EL (cell line): ENCODE data around the gene CCSER1.
"Not testable (repeated sequence)": the region's sequence is repeated elsewhere in the genome, so short reads cannot be mapped to it uniquely, and the experiment has no call there.

Source experiments
- DNase-seq: peaks from one replicate; pipeline ENCODE4 v3.0.0-alpha.2; 2016

Gene CCSER1

DNA sequence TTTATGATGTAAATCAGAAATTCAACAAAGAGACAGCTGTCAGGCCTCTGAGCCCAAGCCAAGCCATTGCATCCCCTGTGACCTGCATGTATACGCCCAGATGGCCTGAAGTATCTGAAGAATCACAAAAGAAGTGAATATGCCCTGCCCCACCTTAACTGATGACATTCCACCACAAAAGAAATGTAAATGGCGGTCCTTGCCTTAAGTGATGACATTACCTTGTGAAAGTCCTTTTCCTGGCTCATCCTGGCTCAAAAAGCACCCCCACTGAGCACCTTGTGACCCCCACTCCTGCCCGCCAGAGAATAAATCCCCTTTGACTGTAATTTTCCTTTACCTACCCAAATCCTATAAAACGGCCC is 1496.4 kb downstream of the CCSER1 start:
- not testable (repeated sequence) for DNase-seq

GRCh38 chr4:91630054-91630453 is 1502.9 kb downstream of the CCSER1 start:
- DNase-seq: no peak

GRCh38 chr4:91630764-91631163 is 1503.6 kb downstream of the CCSER1 start:
- no peak for DNase-seq

GRCh38 chr4:91631335-91631734 is 1504.1 kb downstream of the CCSER1 start:
- no peak for DNase-seq

DNA sequence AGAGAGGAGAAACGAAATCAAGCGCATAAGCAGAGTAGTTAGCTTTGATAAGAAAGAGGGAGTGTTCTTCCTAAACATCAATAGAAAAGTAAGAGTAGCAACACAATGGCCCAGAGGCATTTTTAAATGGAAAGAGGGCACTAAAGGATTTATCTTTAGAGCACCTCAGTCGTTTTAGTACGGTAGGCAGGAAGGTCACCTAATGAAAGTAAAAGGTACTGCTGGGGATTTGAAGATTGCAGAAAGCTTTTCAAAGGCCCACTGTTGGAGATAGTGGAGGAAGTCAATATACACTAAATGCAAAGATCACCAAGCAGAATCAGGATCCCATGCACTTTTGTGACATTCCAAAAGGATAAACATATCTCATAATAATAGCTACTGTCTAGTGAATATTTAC is 1508.9 kb downstream of the CCSER1 start:
- no peak for DNase-seq
